Lower leg skin (tissue), 4 donors: Measurements from ENCODE around the gene RAD51. TPM values are rescaled to one million over a fixed set of nuclear protein-coding genes. Genes with fewer than 3 reads are reported as not detected.

Experiments used
- DNase-seq, 2 donors: peaks; one replicate each; pipeline ENCODE4 v3.0.0-alpha.2; 2019; ENCODE audit warnings: low spot score in 2 of 2
- H3K4me3 ChIP-seq: fragments of 200-600 bp; sonication (generic); 2 replicates; pipeline ENCODE4 v1.5.1; 2017; ENCODE audit warnings: mild to moderate bottlenecking, low read depth; ENCODE audit not compliant: poor library complexity, severe bottlenecking
- POLR2A ChIP-seq, 2 donors: fragments of 450-650 bp; IDR thresholded peaks; one replicate each; pipeline ENCODE4 v1.6.1; 2016 to 2017; ENCODE audit warnings: antibody characterized with exemption in 2 of 2, mild to moderate bottlenecking in 1 of 2, moderate library complexity in 1 of 2
- WGBS, 2 donors: methylation state at CpG; one replicate each; pipeline ENCODE4 v1.1.5; 2018; 5-methylcytosine and 5-hydroxymethylcytosine counted together
- intact Hi-C: fragments of 100-400 bp; cut with DNase I; formaldehyde crosslinking; loops from one replicate; pipeline ENCODE4 v1.15.0; 2023; ENCODE audit warnings: low total_unique reads
- total RNA-seq, 4 donors: library from RNA; depleted of rRNA; stranded (reverse); fragments of >200 nt; gene quantifications; one replicate each; pipeline ENCODE4 v1.1.0, GENCODE V29; 2016
- TF ChIP-seq, protein P1 (sequence below), 3 donors: fragments of 450-650 bp; IDR thresholded peaks; one replicate each; pipeline ENCODE4 v1.5.1; 2016; ENCODE audit warnings: antibody characterized with exemption in 3 of 3, mild to moderate bottlenecking in 3 of 3, moderate library complexity in 2 of 3

Gene RAD51
- total RNA-seq, 4 donors from 2014 or later, result 0.46 to 1.4 (median 0.68) TPM

GRCh38 chr15:40773902-40774301 lies 78.9 kb downstream of the RAD51 start:
- H3K4me3 ChIP-seq, result no peak overlapping the region
- no peak for DNase-seq
- 94 to 98% methylated on average over 6 of the region's 6 CpGs for WGBS, 2 donors
- TF ChIP-seq POLR2A (IDR thresholded peaks at IDR 0.05), result no peak
- TF ChIP-seq, protein P1, sequence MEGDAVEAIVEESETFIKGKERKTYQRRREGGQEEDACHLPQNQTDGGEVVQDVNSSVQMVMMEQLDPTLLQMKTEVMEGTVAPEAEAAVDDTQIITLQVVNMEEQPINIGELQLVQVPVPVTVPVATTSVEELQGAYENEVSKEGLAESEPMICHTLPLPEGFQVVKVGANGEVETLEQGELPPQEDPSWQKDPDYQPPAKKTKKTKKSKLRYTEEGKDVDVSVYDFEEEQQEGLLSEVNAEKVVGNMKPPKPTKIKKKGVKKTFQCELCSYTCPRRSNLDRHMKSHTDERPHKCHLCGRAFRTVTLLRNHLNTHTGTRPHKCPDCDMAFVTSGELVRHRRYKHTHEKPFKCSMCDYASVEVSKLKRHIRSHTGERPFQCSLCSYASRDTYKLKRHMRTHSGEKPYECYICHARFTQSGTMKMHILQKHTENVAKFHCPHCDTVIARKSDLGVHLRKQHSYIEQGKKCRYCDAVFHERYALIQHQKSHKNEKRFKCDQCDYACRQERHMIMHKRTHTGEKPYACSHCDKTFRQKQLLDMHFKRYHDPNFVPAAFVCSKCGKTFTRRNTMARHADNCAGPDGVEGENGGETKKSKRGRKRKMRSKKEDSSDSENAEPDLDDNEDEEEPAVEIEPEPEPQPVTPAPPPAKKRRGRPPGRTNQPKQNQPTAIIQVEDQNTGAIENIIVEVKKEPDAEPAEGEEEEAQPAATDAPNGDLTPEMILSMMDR (IDR thresholded peaks at IDR 0.05), result no peak
- intact Hi-C loops, result no loop called here

DNA sequence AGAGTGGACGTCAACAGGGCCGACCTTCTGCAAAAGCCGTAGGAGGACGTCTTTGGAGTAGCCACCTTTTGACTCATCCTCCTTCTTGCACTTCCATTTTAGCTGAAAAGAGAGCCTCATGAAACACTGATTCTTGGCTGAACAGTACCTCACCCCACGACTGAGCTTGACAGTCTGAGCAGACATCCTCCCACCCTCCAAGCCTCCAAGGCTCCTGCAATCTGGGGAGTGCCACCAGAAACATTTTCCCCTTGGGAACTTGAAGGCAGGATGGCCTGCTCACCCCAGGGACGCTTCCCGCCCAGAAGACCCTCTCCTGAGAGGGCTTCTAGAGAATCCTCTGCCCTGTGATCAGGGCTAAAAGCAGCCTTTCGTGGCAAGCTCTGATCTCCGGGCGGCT lies 80.0 kb downstream of the RAD51 start:
- DNase-seq, result no peak
- WGBS, 2 donors, result 93 to 94% methylated on average over 10 of the region's 10 CpGs
- intact Hi-C loops, result no loop called here
- TF ChIP-seq POLR2A (IDR thresholded peaks at IDR 0.05), result no peak
- TF ChIP-seq, protein P1 (IDR thresholded peaks at IDR 0.05), result no peak
- no peak overlapping the region for H3K4me3 ChIP-seq

GRCh38 chr15:40775740-40776536 lies 81.0 kb downstream of the RAD51 start:
- no peak for DNase-seq
- WGBS, 2 donors, result 84 to 87% methylated on average over 14 of the region's 14 CpGs
- intact Hi-C loops, result no loop called here
- H3K4me3 ChIP-seq, result no peak overlapping the region
- TF ChIP-seq POLR2A (IDR thresholded peaks at IDR 0.05), result no peak
- TF ChIP-seq, protein P1 (IDR thresholded peaks at IDR 0.05), result no peak

DNA sequence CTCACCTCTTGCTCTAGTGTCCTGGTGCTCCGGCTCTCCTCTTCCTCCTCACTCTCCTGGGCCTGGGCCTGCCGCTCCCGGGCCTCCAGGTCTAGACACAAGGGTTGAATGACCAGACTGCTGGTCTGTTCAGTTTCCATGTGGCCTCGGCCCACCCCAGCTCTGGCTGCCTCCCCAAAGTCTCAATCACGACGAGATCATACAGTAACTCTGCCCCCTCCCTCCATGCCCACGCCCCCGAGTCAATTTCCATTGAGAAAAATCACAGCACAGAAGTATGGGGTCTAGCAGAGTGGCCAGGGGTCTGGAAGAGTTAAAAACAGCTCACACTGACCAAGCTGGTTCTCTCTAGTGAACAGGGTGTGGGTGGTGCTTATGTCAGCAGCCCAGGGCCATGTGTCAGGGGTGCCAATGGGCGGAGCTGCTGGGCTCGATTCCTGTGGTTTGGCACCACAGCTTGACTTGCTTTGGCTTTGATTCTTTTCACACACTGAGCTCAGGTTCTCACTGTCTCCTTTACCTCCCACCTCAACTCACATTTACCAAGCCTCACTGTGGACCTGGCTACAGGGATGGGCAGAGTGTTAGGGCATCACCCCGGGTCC lies 81.7 kb downstream of the RAD51 start:
- WGBS, 2 donors, result 42 to 54% methylated on average over 11 of the region's 11 CpGs
- DNase-seq, result peak in 1 of 2 donors; percentile 74

More for the DNA sequence above, 81.7 kb downstream of the RAD51 start:
- no peak for TF ChIP-seq POLR2A (IDR thresholded peaks at IDR 0.05)
- TF ChIP-seq, protein P1 (IDR thresholded peaks at IDR 0.05), result no peak
- intact Hi-C loops, result no loop called here
- no peak overlapping the region for H3K4me3 ChIP-seq

Other genes with a start within 250 kb of the RAD51 start
- gene CHST14, start 224.2 kb upstream of the RAD51 start, total RNA-seq, result 1 to 10 TPM; 5.6 to 10.0 (median 8.8) TPM
- 10 to 100 TPM in 3 of 4 donors, 1 to 10 TPM in 1; 9.4 to 30.6 (median 20.6) TPM for gene CCDC32, start 130.1 kb upstream of the RAD51 start, total RNA-seq
- gene RPUSD2, start 125.9 kb upstream of the RAD51 start, total RNA-seq, result 10 to 100 TPM in 3 of 4 donors, 1 to 10 TPM in 1; 7.3 to 14.3 (median 12.2) TPM
- 1 to 10 TPM in 2 of 4 donors, under 1 TPM in 2; 0.69 to 2.7 (median 1.3) TPM for gene KNL1, start 100.9 kb upstream of the RAD51 start, total RNA-seq
- gene RMDN3, start 60.1 kb downstream of the RAD51 start, total RNA-seq, result 10 to 100 TPM; 19.1 to 40.2 (median 32.3) TPM
- gene GCHFR, start 68.9 kb downstream of the RAD51 start, total RNA-seq, result 10 to 100 TPM; 59.8 to 97.7 (median 88.6) TPM
- gene C15orf62, start 74.8 kb downstream of the RAD51 start, total RNA-seq, result 10 to 100 TPM; 31.2 to 58.4 (median 40.2) TPM
- gene ZFYVE19, start 111.9 kb downstream of the RAD51 start, total RNA-seq, result 10 to 100 TPM; 30.9 to 65.7 (median 35.4) TPM
- gene DNAJC17, start 112.3 kb downstream of the RAD51 start, total RNA-seq, result 10 to 100 TPM; 16.5 to 53.1 (median 29.3) TPM
- gene PPP1R14D, start 133.5 kb downstream of the RAD51 start, total RNA-seq, result 1 to 10 TPM in 2 of 4 donors, under 1 TPM in 1, not detected in 1; 0.65 to 4.8 (median 2.4) TPM
- gene SPINT1, start 148.9 kb downstream of the RAD51 start, total RNA-seq, result 100 to 1,000 TPM; 428 to 515 (median 502) TPM
- 100 to 1,000 TPM in 1 of 4 donors, 10 to 100 TPM in 3; 78.5 to 111 (median 95.9) TPM for gene RHOV, start 179.1 kb downstream of the RAD51 start, total RNA-seq
- gene VPS18, start 199.3 kb downstream of the RAD51 start, total RNA-seq, result 10 to 100 TPM; 15.4 to 29.9 (median 25.7) TPM
- gene DLL4, start 234.2 kb downstream of the RAD51 start, total RNA-seq, result 1 to 10 TPM; 4.0 to 8.3 (median 5.1) TPM